Measurements from ENCODE around the gene SCARB1. TPM values are rescaled to one million over a fixed set of nuclear protein-coding genes. Genes with fewer than 3 reads are reported as not detected.

The SCARB1 gene
- total RNA-seq, 1 experiment from 2014 or later, result 31.3 TPM

DNA sequence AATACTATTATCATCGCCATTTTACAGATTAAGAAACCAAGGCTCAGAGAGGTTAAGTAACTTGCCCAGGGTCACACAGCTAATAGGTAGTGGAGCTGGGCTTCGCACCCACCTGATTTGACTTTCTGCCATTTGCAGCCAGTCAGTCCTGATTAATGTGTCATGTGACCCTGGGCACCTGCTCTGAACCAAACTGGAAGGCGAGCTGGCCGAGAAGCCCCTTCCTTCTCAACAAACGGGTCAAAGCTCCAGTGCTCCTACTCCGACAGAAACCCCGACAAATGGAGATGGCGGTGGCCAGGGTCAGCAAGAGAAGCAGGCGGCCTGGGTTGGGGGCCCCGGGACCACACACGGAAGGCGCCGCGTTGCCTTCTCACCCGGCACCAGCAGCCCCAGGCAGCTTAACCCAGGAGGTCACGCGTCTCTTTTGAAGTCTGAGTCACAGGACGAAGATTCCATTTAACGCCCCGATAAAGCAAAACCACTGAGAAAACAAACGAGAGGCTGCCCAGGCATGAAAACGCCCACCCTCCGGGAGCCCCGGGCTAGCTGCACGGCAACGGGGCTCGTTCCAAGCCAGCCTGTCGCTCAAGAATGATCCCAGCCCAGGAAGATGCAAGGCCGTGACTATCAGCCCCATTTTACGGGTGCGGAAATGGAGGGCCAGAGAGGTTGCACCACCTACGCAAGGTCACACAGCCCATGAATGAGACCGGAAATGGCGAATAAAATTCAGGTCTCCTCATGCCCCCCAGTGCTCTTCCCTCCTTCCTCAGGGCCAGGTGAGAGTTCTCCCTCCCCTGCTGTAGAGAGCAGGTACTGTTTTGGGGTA is 124.8 kb downstream of the SCARB1 start:
- Mint-ChIP-seq H3K4me3 (peak overlapping the region in 1 of 2 experiments; percentile 14; a peak in 1 of 5 replicates), H3K36me3 (ENCODE audit: insufficient read depth in 1 of 3, low read depth in 3 of 3) (no peaks in the 10 kb centered on the region), H3K27me3 (ENCODE audit: low read depth) (no peaks in the 10 kb centered on the region; the same call in 1 of the 2 replicates), H3K9me3 (no peaks in the 10 kb centered on the region; a peak in 1 of 5 replicates), H3K27ac (no peak overlapping the region), H3K4me1 (peaks cover 16 to 27% of the 10 kb centered on the region in 2 experiments)
- no peak overlapping the region for H3K9ac ChIP-seq (ENCODE audit: extremely low read depth, insufficient read length, low read length)
- no peaks in the 10 kb centered on the region for H4K20me1 ChIP-seq (ENCODE audit: control insufficient read depth, insufficient read depth, insufficient read length)
- no peak overlapping the region for H2AFZ ChIP-seq (ENCODE audit: low read length)
- H2BK15ac ChIP-seq (ENCODE audit: low read depth, low read length), result no peak overlapping the region
- H4K5ac ChIP-seq (ENCODE audit: insufficient read length, low read depth, low read length), result no peak overlapping the region
- TF ChIP-seq, protein P1, sequence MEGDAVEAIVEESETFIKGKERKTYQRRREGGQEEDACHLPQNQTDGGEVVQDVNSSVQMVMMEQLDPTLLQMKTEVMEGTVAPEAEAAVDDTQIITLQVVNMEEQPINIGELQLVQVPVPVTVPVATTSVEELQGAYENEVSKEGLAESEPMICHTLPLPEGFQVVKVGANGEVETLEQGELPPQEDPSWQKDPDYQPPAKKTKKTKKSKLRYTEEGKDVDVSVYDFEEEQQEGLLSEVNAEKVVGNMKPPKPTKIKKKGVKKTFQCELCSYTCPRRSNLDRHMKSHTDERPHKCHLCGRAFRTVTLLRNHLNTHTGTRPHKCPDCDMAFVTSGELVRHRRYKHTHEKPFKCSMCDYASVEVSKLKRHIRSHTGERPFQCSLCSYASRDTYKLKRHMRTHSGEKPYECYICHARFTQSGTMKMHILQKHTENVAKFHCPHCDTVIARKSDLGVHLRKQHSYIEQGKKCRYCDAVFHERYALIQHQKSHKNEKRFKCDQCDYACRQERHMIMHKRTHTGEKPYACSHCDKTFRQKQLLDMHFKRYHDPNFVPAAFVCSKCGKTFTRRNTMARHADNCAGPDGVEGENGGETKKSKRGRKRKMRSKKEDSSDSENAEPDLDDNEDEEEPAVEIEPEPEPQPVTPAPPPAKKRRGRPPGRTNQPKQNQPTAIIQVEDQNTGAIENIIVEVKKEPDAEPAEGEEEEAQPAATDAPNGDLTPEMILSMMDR (conservative IDR thresholded peaks at IDR 0.05), result no peak
- no peaks in the 10 kb centered on the region for H3K27me3 ChIP-seq (ENCODE audit: insufficient read depth, low read length)
- no peak overlapping the region for H4K8ac ChIP-seq (replicated peaks; ENCODE audit: insufficient read length, low read depth, low read length)
- no peak overlapping the region for H4K91ac ChIP-seq (ENCODE audit: insufficient read length, low read depth, low read length)
- H3K56ac ChIP-seq (ENCODE audit: insufficient read length, low read depth, low read length), result no peak overlapping the region
- no peak overlapping the region for H3T11ph ChIP-seq (ENCODE audit: low read length)
- H3K79me2 ChIP-seq (ENCODE audit: insufficient read depth, low read length), result no peaks in the 10 kb centered on the region
- no peak overlapping the region for H2AK5ac ChIP-seq (ENCODE audit: insufficient read length, low read length)
- H2BK120ac ChIP-seq (ENCODE audit: low read depth, low read length, poor library complexity, severe bottlenecking), result no peak overlapping the region
- no peak overlapping the region for H3K14ac ChIP-seq (ENCODE audit: insufficient read depth, low read length)
- no peak overlapping the region for H3K4me2 ChIP-seq (ENCODE audit: insufficient read depth, insufficient read length, low read length)
- H3K4me1 ChIP-seq (ENCODE audit: insufficient read depth, low read length), result no peaks in the 10 kb centered on the region
- no peak overlapping the region for H2BK5ac ChIP-seq (ENCODE audit: insufficient read length, low read length)
- no peaks in the 10 kb centered on the region for H3K23me2 ChIP-seq (ENCODE audit: insufficient read length, low read depth, low read length, poor library complexity, severe bottlenecking)
- H3K4ac ChIP-seq (ENCODE audit: low read depth, low read length), result no peak overlapping the region
- H3K23ac ChIP-seq (ENCODE audit: insufficient read length, low read depth, low read length), result no peak overlapping the region
- no peak overlapping the region for H3K18ac ChIP-seq (ENCODE audit: insufficient read length, low read depth, low read length)
- no peak overlapping the region for H2BK20ac ChIP-seq (ENCODE audit: low read depth, low read length, poor library complexity, severe bottlenecking)
- H2BK12ac ChIP-seq (ENCODE audit: insufficient read length, low read depth, low read length), result no peak overlapping the region
- DNase-seq, result no peak
- no peaks in the 10 kb centered on the region for H3K9me3 ChIP-seq (ENCODE audit: control insufficient read depth, low read depth, low read length)
- no peak overlapping the region for H3K27ac ChIP-seq (ENCODE audit: insufficient read length, low read depth, low read length)
- WGBS (ENCODE audit: extremely low coverage, insufficient read length, low lambda C conversion rate), result no CpG with 5 or more reads among the region's 34 CpGs
- H3K79me1 ChIP-seq (ENCODE audit: insufficient read depth, low read depth, low read length, poor library complexity, severe bottlenecking), result no peaks in the 10 kb centered on the region
